HepG2 (cell line): Measurements from ENCODE around the gene PRPF18.

Experiments
- CBX2 ChIP-seq, 2 experiments: fragments of 200-600 bp in 1 of 2; sonication (generic); formaldehyde crosslinking in 1 of 2; IDR thresholded peaks; 2 replicates each; pipeline versions ENCODE4 v1.7.0 to v1.8.1; 2018 to 2022; ENCODE audit warnings: low read depth in 2 of 2, low read length in 1 of 2, mild to moderate bottlenecking in 1 of 2, missing genetic modification reagents in 1 of 2
- CTCF ChIP-seq: sonication (generic); formaldehyde crosslinking; IDR thresholded peaks from 2 replicates; pipeline ENCODE4 v1.5.0; 2020; ENCODE audit warnings: mild to moderate bottlenecking, missing genetic modification reagents, moderate library complexity
- NR3C1 ChIP-seq: sonication (generic); formaldehyde crosslinking; IDR thresholded peaks from 2 replicates; pipeline ENCODE4 v1.4.0; 2020; ENCODE audit warnings: missing genetic modification reagents
- PCBP1 ChIP-seq: fragments of 200-400 bp; formaldehyde crosslinking; IDR thresholded peaks from 2 replicates; pipeline ENCODE4 v1.6.1; 2017; ENCODE audit warnings: mild to moderate bottlenecking, low read depth, low read length, borderline replicate concordance
- POLR2A ChIP-seq, 2 experiments: IDR thresholded peaks; 2 replicates each; pipeline ENCODE4 v1.6.1; 2011; ENCODE audit warnings: low read depth in 2 of 2, low read length in 2 of 2, mild to moderate bottlenecking in 1 of 2, moderate library complexity in 1 of 2; ENCODE audit not compliant: insufficient read depth in 1 of 2
- POLR2AphosphoS5 ChIP-seq: IDR thresholded peaks from 2 replicates; pipeline ENCODE4 v1.6.1; 2012; ENCODE audit warnings: low read depth, low read length
- PREB ChIP-seq: sonication (generic); formaldehyde crosslinking; IDR thresholded peaks from 2 replicates; pipeline ENCODE4 v1.4.0; 2020; ENCODE audit warnings: missing genetic modification reagents
- ZNF160 ChIP-seq: sonication (generic); formaldehyde crosslinking; IDR thresholded peaks from 2 replicates; pipeline ENCODE4 v1.8.0; 2022; ENCODE audit warnings: mild to moderate bottlenecking, inconsistent platforms, missing genetic modification reagents
- ZNF609 ChIP-seq: sonication (generic); formaldehyde crosslinking; IDR thresholded peaks from 2 replicates; pipeline ENCODE4 v1.4.0; 2020; ENCODE audit warnings: mild to moderate bottlenecking, missing genetic modification reagents, borderline replicate concordance
- ZNF878 ChIP-seq: sonication (generic); formaldehyde crosslinking; IDR thresholded peaks from 2 replicates; pipeline ENCODE4 v1.8.1; 2023; ENCODE audit warnings: mild to moderate bottlenecking, missing genetic modification reagents, moderate library complexity

- no peak for TF ChIP-seq ZNF160 (CRISPR knock-in tag)
- TF ChIP-seq POLR2AphosphoS5, result no peak
- no peak for TF ChIP-seq ZNF878 (CRISPR knock-in tag)
- no peak for TF ChIP-seq ZNF609 (CRISPR knock-in tag)
- TF ChIP-seq CBX2 (IDR thresholded peaks at IDR 0.05; ENCODE audit: low read depth, low read length), result no peak
- no peak for TF ChIP-seq CBX2 (CRISPR knock-in tag; IDR thresholded peaks at IDR 0.05; ENCODE audit: low read depth)
- TF ChIP-seq PCBP1, result no peak
- no peak for TF ChIP-seq POLR2A (IDR thresholded peaks at IDR 0.05; ENCODE audit: insufficient read depth in 1 of 2, low read depth in 2 of 2, low read length in 2 of 2)
- no peak for TF ChIP-seq PREB (CRISPR knock-in tag)
- TF ChIP-seq CTCF (CRISPR knock-in tag), result no peak
- no peak for TF ChIP-seq NR3C1
Observed at GRCh38 chr10:13650961-13651360, 64.2 kb downstream of the PRPF18 start.
